GM19467 (cell line): ENCODE measurements around the gene CDK7.

Source experiments
- ATAC-seq: cut with Tn5 transposase; IDR thresholded peaks from one replicate; pipeline ENCODE4 v1.9.1; 2021; ENCODE audit warnings: mild to moderate bottlenecking, moderate library complexity; ENCODE audit not compliant: unreplicated experiment

The CDK7 gene

DNA sequence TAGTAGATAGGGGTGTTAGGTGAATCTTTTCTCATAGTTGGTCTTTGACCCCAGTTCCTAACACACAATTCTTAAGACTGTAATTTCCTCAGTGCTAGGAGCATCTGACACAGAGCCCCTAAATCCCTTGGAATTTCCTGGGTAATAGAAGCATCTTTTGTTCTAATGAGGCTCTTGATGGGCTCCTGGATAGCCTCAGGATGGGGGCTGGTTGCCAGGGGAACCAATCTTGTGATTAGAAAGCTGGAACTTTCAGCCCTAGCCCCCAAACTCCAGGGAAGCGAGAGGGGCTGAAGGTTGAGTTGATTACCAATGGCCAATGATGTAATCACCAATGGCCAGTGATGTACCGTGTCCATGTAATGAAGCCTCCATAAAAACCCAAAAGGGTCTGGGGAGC is 53.4 kb downstream of the CDK7 start:
- no peak for ATAC-seq

DNA sequence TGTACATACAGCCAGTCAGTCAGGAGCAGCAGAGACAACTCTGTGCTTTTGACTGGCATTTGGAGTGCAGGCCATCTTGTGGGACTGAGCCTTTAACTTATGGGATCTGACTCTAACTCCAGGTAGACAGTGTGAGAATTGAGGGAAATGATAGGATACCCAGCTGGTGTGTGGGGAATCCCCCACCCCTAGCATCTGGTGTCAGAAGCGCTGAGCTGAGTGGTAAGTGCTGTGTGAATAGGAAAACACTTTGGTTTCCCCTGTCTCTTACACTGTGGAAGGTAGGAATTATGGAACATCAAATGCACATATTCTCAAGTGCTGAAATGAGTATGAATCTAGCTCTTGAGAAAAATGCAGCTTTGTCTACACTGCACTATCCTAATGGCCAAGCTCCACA is 54.0 kb downstream of the CDK7 start:
- no peak for ATAC-seq

DNA sequence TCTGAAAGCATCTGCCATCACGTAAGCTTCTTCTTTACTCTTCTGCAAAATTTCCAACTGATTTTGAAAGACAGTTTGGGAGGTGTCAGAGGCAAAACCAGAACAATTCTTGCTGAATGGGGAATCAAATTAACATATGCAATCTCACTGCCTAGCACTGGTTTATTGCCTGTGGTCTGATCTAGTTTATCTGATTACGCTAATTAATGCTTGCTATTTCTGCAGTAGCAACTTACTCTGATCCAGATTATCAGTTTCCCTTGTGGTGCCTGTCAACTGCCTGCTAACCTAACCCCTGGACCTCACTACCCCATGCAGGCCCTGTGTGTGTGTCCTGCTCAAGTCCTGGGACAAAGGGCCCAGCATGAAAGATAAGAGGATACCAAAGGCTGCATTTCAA is 57.6 kb downstream of the CDK7 start:
- no peak for ATAC-seq

DNA sequence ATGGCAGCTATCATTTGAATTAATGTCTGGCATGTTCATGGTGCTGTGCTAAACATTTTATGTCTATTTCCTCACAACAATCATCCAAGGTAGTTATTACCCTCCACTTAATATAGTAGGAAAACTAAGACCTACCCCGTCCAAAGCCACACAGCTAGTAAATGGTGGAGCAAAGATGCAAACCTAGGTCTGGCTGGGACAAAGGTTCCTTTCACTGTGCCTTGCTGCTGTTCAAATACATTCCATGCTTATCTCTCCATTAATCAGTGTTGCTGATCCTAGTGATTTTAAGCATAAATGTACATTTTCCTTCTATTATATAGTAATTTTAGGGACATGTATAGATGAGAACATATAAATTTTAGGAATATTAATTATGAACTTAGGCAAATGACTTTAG is 59.2 kb downstream of the CDK7 start:
- no peak for ATAC-seq

DNA sequence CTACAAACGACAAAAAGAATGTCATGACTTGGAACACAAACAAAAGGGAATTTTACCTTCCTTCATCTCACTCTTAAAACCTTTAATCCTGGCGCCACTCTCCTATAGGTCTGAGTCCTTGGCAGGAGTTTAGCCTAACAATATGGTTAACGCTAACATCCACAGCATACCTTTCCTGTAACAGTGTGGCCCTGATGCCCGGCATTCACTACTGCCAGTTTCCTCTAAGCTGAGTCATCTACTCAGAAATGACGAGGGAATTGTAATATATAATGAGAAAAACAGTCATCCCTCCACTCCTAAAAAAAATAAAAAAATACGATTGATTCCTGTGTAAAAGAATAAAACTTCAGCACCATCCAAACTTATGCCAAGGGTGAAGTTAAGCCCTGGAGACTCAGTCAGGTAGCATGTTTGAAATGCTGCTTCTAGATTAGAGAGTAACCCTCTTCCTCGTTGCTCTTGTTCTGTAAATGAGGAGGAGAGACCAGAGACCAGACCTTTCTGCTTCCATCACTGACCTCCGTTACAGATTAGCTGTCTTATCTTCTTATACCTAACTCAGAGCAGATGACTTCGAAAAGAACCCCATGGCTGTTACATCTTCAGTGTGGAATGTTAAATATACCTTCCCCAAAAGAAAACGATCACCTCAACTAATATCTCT is 60.5 kb downstream of the CDK7 start:
- ATAC-seq = no peak

DNA sequence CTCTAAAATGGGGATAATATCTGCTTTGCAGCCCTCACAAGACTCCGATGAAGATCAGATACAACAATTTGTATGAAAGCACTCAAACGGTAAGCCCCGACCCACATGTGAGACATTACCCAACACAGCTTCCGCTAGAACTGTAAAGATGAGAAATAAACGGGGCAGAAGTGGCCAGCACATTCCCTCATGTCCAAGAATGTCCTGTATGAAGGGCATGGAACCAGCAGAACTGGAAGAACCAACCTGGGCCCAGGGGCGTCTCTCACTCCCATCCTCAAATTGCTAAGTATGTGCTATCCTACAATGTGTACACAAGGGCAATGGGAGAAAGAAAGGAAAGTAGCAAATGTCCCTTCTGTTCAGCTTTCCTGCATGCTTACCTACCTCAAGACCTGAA is 64.9 kb downstream of the CDK7 start:
- no peak for ATAC-seq

DNA sequence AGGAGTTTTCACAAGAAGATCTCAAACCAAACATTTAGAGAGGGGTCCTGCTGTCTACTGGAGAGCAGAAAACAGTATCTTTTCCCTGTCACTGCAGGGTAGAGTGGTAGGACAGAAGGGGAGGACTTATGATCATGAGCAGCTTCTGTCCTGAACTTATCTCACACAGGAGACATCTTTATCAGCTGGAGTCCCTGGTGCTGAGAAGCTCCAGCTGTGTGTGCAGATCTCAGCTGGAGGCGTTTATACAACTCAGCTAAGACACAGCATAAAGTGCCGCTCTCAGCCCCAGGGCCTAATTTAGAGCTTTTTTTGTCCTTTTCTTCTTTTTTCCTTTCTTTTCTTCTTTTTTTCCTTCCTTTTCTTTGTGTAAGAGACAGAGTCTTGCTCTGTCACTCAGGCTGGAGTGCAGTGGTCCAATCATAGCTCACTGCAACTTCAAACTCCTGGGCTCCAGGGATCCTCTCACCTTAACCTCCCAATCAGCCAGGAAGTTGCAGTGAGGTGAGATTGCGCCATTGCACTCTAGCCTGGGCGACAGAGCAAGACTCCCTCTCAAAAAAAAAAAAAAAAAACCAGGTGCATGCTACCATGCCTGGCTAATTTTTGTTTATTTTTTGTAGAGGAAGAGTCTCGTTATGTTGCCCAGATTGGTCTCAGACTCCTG is 66.0 kb downstream of the CDK7 start:
- no peak for ATAC-seq

DNA sequence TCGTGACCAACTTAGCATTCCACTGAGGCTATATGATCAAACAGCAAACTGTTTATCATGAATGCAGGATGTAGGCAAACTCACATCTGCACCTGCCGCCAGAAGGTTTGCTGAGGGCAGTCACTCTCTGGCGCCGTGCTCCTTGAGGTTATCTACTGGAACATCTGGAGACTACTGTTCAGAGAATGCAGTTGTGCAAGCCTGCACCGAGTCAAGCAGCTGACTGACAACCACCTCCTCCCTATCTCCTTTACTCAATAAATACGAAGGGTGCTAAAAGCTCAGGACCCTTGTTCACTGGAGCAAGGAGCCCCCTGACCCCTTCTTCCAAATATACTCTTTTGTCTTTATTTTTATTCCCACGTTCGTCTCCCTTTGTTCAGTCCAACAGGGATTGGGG is 70.8 kb downstream of the CDK7 start:
- ATAC-seq = no peak

DNA sequence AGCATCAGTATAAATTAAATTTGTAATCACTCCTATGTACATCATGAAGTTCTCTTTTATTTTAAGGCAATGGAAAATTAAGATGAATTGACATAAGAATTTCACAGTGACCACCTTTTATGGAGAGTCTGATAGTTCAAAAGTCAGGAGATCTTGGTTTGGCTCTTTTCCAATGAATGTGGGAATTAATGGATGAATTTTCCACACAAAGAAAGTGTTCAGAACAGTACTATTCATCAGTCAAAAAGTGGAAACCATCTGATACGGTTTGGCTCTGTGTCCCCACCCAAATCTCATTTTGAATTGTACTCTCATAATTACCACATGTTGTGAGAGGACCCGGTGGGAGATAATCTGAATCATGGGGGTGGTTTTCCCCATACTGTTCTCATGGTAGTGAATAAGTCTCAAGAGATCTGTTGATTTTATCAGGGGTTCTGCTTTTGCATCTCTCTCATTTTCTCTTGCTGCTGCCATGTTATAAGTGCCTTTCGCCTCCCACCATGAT is 73.4 kb downstream of the CDK7 start:
- ATAC-seq = no peak

DNA sequence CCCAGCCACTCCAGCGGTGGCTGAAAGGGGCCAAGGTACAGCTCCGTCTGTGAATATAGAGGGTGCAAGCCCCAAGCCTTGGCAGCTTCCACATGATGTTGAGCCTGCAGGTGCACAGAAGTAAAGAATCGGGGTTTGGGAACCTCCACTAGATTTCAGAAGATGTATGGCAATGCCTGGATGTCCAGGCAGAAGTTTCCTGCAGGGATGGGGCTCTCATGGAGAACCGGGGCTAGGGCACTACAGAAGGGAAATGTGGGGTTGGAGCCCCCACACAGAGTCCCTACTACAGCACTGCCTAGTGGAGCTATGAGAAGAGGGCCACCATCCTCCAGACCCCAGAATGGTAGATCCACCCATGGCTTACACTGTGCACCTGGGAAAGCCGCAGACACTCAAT is 74.7 kb downstream of the CDK7 start:
- ATAC-seq = no peak

DNA sequence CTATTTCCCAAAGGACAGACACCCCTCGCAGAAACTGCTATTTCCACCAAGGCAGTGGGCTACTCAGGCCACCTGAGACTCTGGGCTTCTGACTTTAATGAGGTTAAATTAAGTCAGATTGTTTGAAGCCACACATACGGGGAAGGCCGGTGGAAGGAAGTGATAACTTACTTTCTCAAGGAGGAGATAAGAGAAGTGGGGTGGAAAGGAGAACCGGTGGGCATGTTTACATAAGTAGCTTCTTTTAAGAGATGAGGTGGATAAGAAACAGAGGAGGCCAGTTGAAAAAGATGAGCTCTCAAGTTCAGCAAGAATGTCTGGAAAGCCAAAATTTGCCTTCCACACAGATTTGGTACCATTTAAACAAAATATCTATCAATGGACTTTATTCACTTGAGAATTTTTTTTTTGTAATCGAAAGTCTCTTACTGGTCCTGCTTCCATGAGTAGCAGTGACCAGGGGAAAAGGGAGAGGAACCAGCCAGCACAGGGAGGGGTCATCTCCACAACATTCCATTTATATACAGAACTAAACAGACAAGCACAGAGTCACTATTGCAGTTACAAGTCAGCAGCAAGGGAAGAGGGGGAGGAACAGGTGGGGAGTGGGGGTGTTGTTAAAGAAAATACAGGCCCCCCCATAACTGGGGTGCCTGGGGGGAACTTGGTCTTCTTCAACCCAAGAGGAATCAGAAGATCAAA is 77.9 kb downstream of the CDK7 start:
- no peak for ATAC-seq

DNA sequence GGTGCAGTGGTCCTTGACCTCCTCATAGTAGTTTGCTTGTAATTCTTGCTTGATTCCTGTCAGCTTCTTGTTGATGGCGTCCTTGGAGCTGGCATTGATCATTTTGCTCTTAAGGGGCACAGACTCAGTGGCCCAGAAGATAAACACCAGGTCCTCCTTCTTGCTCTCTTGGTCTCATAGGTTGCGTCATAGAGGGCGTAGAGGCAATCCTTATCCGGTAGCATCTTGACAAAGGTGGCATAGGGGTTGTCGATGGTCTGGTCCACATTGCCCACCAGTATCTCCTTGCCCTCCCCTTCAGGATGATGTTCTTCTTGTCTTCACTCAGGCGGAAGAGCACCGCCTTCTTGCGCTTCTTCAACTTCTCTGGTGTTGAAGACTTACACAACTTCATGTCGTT is 78.7 kb downstream of the CDK7 start:
- no peak for ATAC-seq

DNA sequence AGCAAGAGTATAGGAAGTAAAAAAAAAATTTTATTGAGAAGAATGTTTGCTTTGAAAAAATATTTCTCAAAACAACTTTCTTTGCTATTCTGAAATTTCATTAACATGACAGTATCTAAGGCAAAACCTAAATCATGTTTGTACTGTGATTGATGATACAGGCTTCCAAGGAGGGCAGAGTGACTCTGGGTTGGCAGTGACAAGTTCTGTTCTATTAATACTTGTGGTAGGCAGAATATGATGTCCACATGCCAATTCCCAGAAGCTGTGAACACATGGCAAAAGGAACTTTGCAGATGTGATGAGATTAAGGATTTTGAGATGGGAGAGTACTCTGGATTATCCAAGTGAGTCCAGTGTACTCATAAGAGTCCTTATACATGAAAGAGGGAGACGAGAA is 81.3 kb downstream of the CDK7 start:
- no peak for ATAC-seq

DNA sequence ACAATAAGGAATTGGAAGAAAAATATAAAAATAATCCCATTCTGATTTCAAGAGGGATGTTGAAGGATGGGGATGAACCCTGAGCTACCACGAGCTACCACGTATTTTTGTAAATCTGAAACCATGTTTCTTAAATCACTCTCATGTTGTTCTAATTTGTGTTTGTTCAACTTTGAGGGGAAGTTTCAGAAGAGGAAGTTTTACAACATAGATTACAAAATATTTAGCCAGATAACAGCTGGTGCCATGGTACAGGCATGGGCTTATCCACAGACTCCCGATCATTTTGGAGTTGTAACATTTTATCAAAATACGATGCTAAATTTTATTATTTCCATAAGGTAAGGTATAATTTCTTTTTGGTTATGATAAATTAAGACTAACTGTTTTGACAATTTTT is 82.7 kb downstream of the CDK7 start:
- no peak for ATAC-seq

DNA sequence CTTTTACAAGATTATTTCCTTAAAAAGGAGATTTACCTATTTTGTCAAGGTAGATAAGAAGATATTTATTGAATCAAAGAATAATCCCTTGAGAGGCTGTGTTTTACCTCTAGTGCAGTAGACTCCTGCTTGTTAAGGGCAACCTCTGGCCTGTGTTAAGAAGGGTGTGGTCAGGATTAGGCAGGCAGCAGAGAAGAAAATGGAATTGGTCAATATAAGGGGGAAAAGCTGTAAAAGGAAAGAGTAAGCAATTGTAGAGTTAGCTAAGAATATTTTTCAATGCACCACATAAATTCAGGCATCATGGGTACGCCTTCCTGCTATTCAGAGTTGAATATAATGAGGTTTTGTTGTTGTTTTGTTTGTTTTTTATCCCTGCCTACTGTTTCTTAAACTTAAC is 91.7 kb downstream of the CDK7 start:
- ATAC-seq = no peak
